Measurements from ENCODE around the gene CYP4F22.

Gene CYP4F22

GRCh38 chr19:15508035-15508710, at the start of gene CYP4F22:
Gene CYP4F22, plus strand, starts transcription at chr19:15508525. Its CDS starts 16,812 bp downstream, at chr19:15525337.
- peaks cover 33% of the 10 kb centered on the region for H3K27me3 ChIP-seq (ENCODE audit: insufficient read depth, low read length)
- H3K79me2 ChIP-seq (ENCODE audit: control insufficient read depth, insufficient read depth, low read length, unreplicated experiment): no peaks in the 10 kb centered on the region
- no peaks in the 10 kb centered on the region for H3K4me1 ChIP-seq (ENCODE audit: control insufficient read depth, insufficient read depth, low read length, unreplicated experiment)
- no peak within 1 kb of the TSS for H3K27ac ChIP-seq (ENCODE audit: low read depth, low read length)
- no peak within 1 kb of the TSS for H2AFZ ChIP-seq (ENCODE audit: low read length, unreplicated experiment)
- H3K4me3 ChIP-seq (ENCODE audit: low read depth, low read length): peak within 1 kb of the TSS; percentile 37; the same call in 1 of the 2 replicates
- H3K36me3 ChIP-seq (ENCODE audit: insufficient read depth, low read length): no peaks in the 10 kb centered on the region

DNA sequence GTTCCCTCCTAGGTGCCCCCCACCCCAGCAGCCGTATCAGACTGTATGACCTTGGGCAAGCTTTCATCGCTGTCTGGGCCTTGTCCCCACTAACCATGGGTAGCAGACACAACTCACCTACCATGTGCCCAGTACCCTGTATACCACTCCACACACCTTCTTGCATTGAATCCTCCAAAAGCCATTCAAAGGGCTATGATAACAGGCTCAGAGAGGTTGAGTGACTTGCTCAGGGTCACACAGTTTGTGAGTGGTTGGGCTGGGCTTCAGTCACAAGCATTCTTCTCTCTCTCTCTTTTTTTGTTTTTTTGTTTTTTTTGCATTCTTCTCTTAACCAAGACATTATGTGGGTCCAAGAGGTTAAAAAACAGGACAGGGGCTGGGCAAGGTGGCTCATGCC, 46.6 kb upstream of the CYP4F22 start:
- Histone ChIP-seq H3K4me1 (ENCODE audit: control insufficient read depth, insufficient read depth, low read length, unreplicated experiment) (peaks cover 1% of the 10 kb centered on the region), H3K27ac (ENCODE audit: low read depth, low read length) (no peak overlapping the region), H3K27me3 (ENCODE audit: insufficient read depth, low read length) (peaks cover 14% of the 10 kb centered on the region), H3K36me3 (ENCODE audit: insufficient read depth, low read length) (no peaks in the 10 kb centered on the region), H3K4me3 (ENCODE audit: low read depth, low read length) (no peak overlapping the region), H3K79me2 (ENCODE audit: control insufficient read depth, insufficient read depth, low read length, unreplicated experiment) (no peaks in the 10 kb centered on the region), H2AFZ (ENCODE audit: low read length, unreplicated experiment) (no peak overlapping the region)

GRCh38 chr19:15463861-15464371, 44.4 kb upstream of the CYP4F22 start:
- no peak overlapping the region for H3K4me3 ChIP-seq (ENCODE audit: low read depth, low read length)
- H2AFZ ChIP-seq (ENCODE audit: low read length, unreplicated experiment): no peak overlapping the region
- no peaks in the 10 kb centered on the region for H3K79me2 ChIP-seq (ENCODE audit: control insufficient read depth, insufficient read depth, low read length, unreplicated experiment)
- no peaks in the 10 kb centered on the region for H3K36me3 ChIP-seq (ENCODE audit: insufficient read depth, low read length)
- peaks cover 2% of the 10 kb centered on the region; the same call in 1 of the 2 replicates for H3K27me3 ChIP-seq (ENCODE audit: insufficient read depth, low read length)
- no peak overlapping the region for H3K27ac ChIP-seq (ENCODE audit: low read depth, low read length)
- H3K4me1 ChIP-seq (ENCODE audit: control insufficient read depth, insufficient read depth, low read length, unreplicated experiment): peaks cover 3% of the 10 kb centered on the region

GRCh38 chr19:15464394-15465385, 43.6 kb upstream of the CYP4F22 start, which contains the start of gene RASAL3:
Gene RASAL3, minus strand, starts transcription at chr19:15464544. Its CDS starts 186 bp downstream, at chr19:15464358.
- Histone ChIP-seq H3K4me3 (ENCODE audit: low read depth, low read length) (no peak within 1 kb of the TSS), H2AFZ (ENCODE audit: low read length, unreplicated experiment) (no peak within 1 kb of the TSS), H3K4me1 (ENCODE audit: control insufficient read depth, insufficient read depth, low read length, unreplicated experiment) (peaks cover 3% of the 10 kb centered on the region), H3K27me3 (ENCODE audit: insufficient read depth, low read length) (peaks cover 9% of the 10 kb centered on the region; the same call in 1 of the 2 replicates), H3K36me3 (ENCODE audit: insufficient read depth, low read length) (no peaks in the 10 kb centered on the region), H3K27ac (ENCODE audit: low read depth, low read length) (no peak within 1 kb of the TSS), H3K79me2 (ENCODE audit: control insufficient read depth, insufficient read depth, low read length, unreplicated experiment) (no peaks in the 10 kb centered on the region)

GRCh38 chr19:15466851-15467733, 41.2 kb upstream of the CYP4F22 start:
- H3K27me3 ChIP-seq (ENCODE audit: insufficient read depth, low read length): peaks cover 12% of the 10 kb centered on the region; the same call in 1 of the 2 replicates
- H3K4me1 ChIP-seq (ENCODE audit: control insufficient read depth, insufficient read depth, low read length, unreplicated experiment): peaks cover 3% of the 10 kb centered on the region
- no peaks in the 10 kb centered on the region for H3K79me2 ChIP-seq (ENCODE audit: control insufficient read depth, insufficient read depth, low read length, unreplicated experiment)
- no peak overlapping the region for H3K4me3 ChIP-seq (ENCODE audit: low read depth, low read length)
- peak overlapping the region; percentile 49 for H3K27ac ChIP-seq (ENCODE audit: low read depth, low read length)
- no peak overlapping the region for H2AFZ ChIP-seq (ENCODE audit: low read length, unreplicated experiment)
- H3K36me3 ChIP-seq (ENCODE audit: insufficient read depth, low read length): no peaks in the 10 kb centered on the region

- no peaks in the 10 kb centered on the region for H3K36me3 ChIP-seq (ENCODE audit: insufficient read depth, low read length)
- peaks cover 12% of the 10 kb centered on the region; the same call in 1 of the 2 replicates for H3K27me3 ChIP-seq (ENCODE audit: insufficient read depth, low read length)
- no peak overlapping the region for H2AFZ ChIP-seq (ENCODE audit: low read length, unreplicated experiment)
- H3K4me3 ChIP-seq (ENCODE audit: low read depth, low read length): no peak overlapping the region
- H3K27ac ChIP-seq (ENCODE audit: low read depth, low read length): no peak overlapping the region
- H3K79me2 ChIP-seq (ENCODE audit: control insufficient read depth, insufficient read depth, low read length, unreplicated experiment): no peaks in the 10 kb centered on the region
- peaks cover 3% of the 10 kb centered on the region for H3K4me1 ChIP-seq (ENCODE audit: control insufficient read depth, insufficient read depth, low read length, unreplicated experiment)
Observed at GRCh38 chr19:15467734-15468214, 40.6 kb upstream of the CYP4F22 start.

- H2AFZ ChIP-seq (ENCODE audit: low read length, unreplicated experiment): no peak overlapping the region
- H3K4me3 ChIP-seq (ENCODE audit: low read depth, low read length): no peak overlapping the region
- H3K27me3 ChIP-seq (ENCODE audit: insufficient read depth, low read length): peaks cover 12% of the 10 kb centered on the region; the same call in 1 of the 2 replicates
- H3K27ac ChIP-seq (ENCODE audit: low read depth, low read length): no peak overlapping the region
- peaks cover 3% of the 10 kb centered on the region for H3K4me1 ChIP-seq (ENCODE audit: control insufficient read depth, insufficient read depth, low read length, unreplicated experiment)
- H3K36me3 ChIP-seq (ENCODE audit: insufficient read depth, low read length): no peaks in the 10 kb centered on the region
- no peaks in the 10 kb centered on the region for H3K79me2 ChIP-seq (ENCODE audit: control insufficient read depth, insufficient read depth, low read length, unreplicated experiment)
Observed at GRCh38 chr19:15468675-15469512, 39.4 kb upstream of the CYP4F22 start.

DNA sequence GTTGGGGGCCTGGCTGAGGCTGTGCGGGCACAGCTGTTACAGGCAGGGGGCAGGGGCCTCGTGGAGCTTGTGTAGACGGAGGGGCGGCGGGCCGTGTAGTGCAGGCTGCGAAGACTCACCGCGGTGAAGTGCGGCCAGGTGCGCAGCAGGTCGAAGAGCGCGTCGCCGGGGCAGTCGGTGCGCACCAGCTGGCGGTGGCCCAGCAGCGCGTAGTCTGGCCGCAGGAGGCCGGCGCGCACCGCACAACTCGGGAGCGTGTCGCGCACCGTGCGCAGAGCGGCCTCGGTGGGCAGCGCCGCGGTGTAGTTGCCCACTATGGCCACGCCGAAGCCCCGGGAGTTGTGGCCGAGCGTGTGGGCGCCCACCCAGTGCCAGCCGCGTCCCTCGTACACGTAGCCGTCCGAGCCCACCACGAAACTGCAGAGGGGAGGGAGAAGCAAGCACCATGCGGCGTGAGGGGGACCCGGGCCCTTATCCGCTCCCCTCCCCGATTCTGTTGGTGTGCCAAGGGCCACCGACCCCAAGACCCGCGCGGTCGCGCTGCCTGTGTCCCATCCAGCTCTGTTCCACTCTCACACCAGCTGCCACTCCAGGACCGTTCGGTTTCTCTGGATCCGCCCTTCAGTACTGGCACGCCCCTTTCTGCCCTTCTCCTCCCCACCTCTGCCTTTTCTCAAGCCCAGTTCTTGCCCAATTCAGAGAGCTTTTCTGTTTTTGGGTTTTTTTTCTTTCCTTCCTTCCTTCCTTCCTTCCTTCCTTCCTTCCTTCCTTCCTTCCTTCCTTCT, 38.6 kb upstream of the CYP4F22 start:
- H2AFZ ChIP-seq (ENCODE audit: low read length, unreplicated experiment): no peak overlapping the region
- H3K36me3 ChIP-seq (ENCODE audit: insufficient read depth, low read length): no peaks in the 10 kb centered on the region
- H3K27ac ChIP-seq (ENCODE audit: low read depth, low read length): no peak overlapping the region
- peaks cover 12% of the 10 kb centered on the region; the same call in 1 of the 2 replicates for H3K27me3 ChIP-seq (ENCODE audit: insufficient read depth, low read length)
- H3K4me1 ChIP-seq (ENCODE audit: control insufficient read depth, insufficient read depth, low read length, unreplicated experiment): peaks cover 3% of the 10 kb centered on the region
- H3K4me3 ChIP-seq (ENCODE audit: low read depth, low read length): peak overlapping the region; percentile 55
- no peaks in the 10 kb centered on the region for H3K79me2 ChIP-seq (ENCODE audit: control insufficient read depth, insufficient read depth, low read length, unreplicated experiment)

Measured in ACC112 (cell line).